ENCODE data around the gene LRP1-AS. TPM values are rescaled to one million over a fixed set of nuclear protein-coding genes. Genes with fewer than 3 reads are reported as not detected.

Gene LRP1-AS
- polyA plus RNA-seq, 1 donor (not counting 4 experiments of a cell fraction or from before 2014, with no cell fraction given), result not detected

DNA sequence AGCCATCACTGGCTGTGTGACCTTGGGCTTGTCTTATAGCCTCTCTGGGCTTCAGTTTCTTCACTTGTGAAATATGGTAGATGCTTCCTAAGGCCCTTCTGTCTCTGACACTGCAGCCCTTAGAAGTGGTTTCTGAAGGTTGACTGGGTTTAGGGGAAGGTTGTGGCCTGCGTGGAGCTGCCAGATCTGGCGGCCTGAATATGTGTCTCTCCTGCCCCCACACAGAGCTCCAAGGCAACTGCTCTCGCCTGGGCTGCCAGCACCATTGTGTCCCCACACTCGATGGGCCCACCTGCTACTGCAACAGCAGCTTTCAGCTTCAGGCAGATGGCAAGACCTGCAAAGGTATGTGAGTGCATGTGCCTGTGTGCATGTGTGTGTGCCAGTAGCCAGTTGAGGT is 4.0 kb downstream of the LRP1-AS start:
- peaks cover under 1 to 41% of the 10 kb centered on the region in 2 experiments for H3K36me3 ChIP-seq (ENCODE audit: control insufficient read depth in 2 of 2, extremely low read depth in 1 of 2, insufficient read depth in 2 of 2, low read length in 2 of 2)

GRCh38 chr12:57142727-57143126 is 4.7 kb downstream of the LRP1-AS start:
- dilution Hi-C loops (cut with MboI; ENCODE audit: extremely low pct_ligation_motif_present, low sequenced_read_pairs), result no loop called here
- Histone ChIP-seq H4K20me1 (ENCODE audit: control insufficient read depth, extremely low read depth, insufficient read depth, low read length) (no peaks in the 10 kb centered on the region), H3K27ac (ENCODE audit: control insufficient read depth, insufficient read depth, low read length) (no peak overlapping the region)

More for the DNA sequence above, 4.0 kb downstream of the LRP1-AS start:
- no peak for DNase-seq (ENCODE audit: low read depth, low spot score)
- dilution Hi-C loops (cut with MboI; ENCODE audit: extremely low pct_ligation_motif_present, low sequenced_read_pairs), result no loop called here
- H3K27ac ChIP-seq (ENCODE audit: control insufficient read depth, insufficient read depth, low read length), result no peak overlapping the region
- H3K27me3 ChIP-seq (ENCODE audit: control insufficient read depth, extremely low read depth, insufficient read depth, low read length), result no peaks in the 10 kb centered on the region
- no peak overlapping the region for H3K9ac ChIP-seq (ENCODE audit: control insufficient read depth, extremely low read depth, insufficient read depth, low read length)
- no peaks in the 10 kb centered on the region for H3K9me3 ChIP-seq (ENCODE audit: control insufficient read depth, low read depth, low read length)
- no peaks in the 10 kb centered on the region for H3K79me2 ChIP-seq (ENCODE audit: control insufficient read depth, insufficient read depth, low read length)
- no peaks in the 10 kb centered on the region for H3K4me1 ChIP-seq (ENCODE audit: control insufficient read depth, extremely low read depth, insufficient read depth, low read length)
- FAIRE-seq, result no peak
- no peak overlapping the region for H2AFZ ChIP-seq (ENCODE audit: control insufficient read depth, low read length)
- no peak for TF ChIP-seq CTCF (optimal IDR thresholded peaks at IDR 0.05 in 1 of 3, IDR thresholded peaks at IDR 0.05 in 1 of 3, conservative IDR thresholded peaks at IDR 0.05 in 1 of 3; ENCODE audit: extremely low read depth in 1 of 3, insufficient read depth in 2 of 3, low read length in 3 of 3)
- no peak for TF ChIP-seq EZH2 (IDR thresholded peaks at IDR 0.05; ENCODE audit: low read length)
- H4K20me1 ChIP-seq (ENCODE audit: control insufficient read depth, extremely low read depth, insufficient read depth, low read length), result no peaks in the 10 kb centered on the region
- H3K9me1 ChIP-seq (ENCODE audit: control insufficient read depth, extremely low read depth, insufficient read depth, low read length), result no peaks in the 10 kb centered on the region
- no peak overlapping the region for H3K4me2 ChIP-seq (ENCODE audit: control insufficient read depth, extremely low read depth, insufficient read depth, low read depth, low read length)
- H3K4me3 ChIP-seq (ENCODE audit: control insufficient read depth in 2 of 3, extremely low read depth in 1 of 3, insufficient read depth in 2 of 3, low read depth in 1 of 3, low read length in 3 of 3), result no peak overlapping the region

More at GRCh38 chr12:57142727-57143126, 4.7 kb downstream of the LRP1-AS start:
- FAIRE-seq, result no peak
- no peaks in the 10 kb centered on the region for H3K4me1 ChIP-seq (ENCODE audit: control insufficient read depth, extremely low read depth, insufficient read depth, low read length)
- H3K9me3 ChIP-seq (ENCODE audit: control insufficient read depth, low read depth, low read length), result no peaks in the 10 kb centered on the region
- DNase-seq (ENCODE audit: low read depth, low spot score), result no peak
- no peaks in the 10 kb centered on the region for H3K27me3 ChIP-seq (ENCODE audit: control insufficient read depth, extremely low read depth, insufficient read depth, low read length)
- peaks cover 2 to 41% of the 10 kb centered on the region in 2 experiments for H3K36me3 ChIP-seq (ENCODE audit: control insufficient read depth in 2 of 2, extremely low read depth in 1 of 2, insufficient read depth in 2 of 2, low read length in 2 of 2)
- H3K4me3 ChIP-seq (ENCODE audit: control insufficient read depth in 2 of 3, extremely low read depth in 1 of 3, insufficient read depth in 2 of 3, low read depth in 1 of 3, low read length in 3 of 3), result no peak overlapping the region
- no peak for TF ChIP-seq EZH2 (IDR thresholded peaks at IDR 0.05; ENCODE audit: low read length)
- no peak for TF ChIP-seq CTCF (optimal IDR thresholded peaks at IDR 0.05 in 1 of 3, IDR thresholded peaks at IDR 0.05 in 1 of 3, conservative IDR thresholded peaks at IDR 0.05 in 1 of 3; ENCODE audit: extremely low read depth in 1 of 3, insufficient read depth in 2 of 3, low read length in 3 of 3)
- no peaks in the 10 kb centered on the region for H3K79me2 ChIP-seq (ENCODE audit: control insufficient read depth, insufficient read depth, low read length)
- no peak overlapping the region for H3K9ac ChIP-seq (ENCODE audit: control insufficient read depth, extremely low read depth, insufficient read depth, low read length)
- no peak overlapping the region for H2AFZ ChIP-seq (ENCODE audit: control insufficient read depth, low read length)
- no peaks in the 10 kb centered on the region for H3K9me1 ChIP-seq (ENCODE audit: control insufficient read depth, extremely low read depth, insufficient read depth, low read length)
- H3K4me2 ChIP-seq (ENCODE audit: control insufficient read depth, extremely low read depth, insufficient read depth, low read depth, low read length), result no peak overlapping the region

Measured in keratinocyte (primary cell).